HS-5 (cell line): ENCODE measurements around the gene ZNF385C.
"Not testable (repeated sequence)": the region's sequence is repeated elsewhere in the genome, so short reads cannot be mapped to it uniquely, and the experiment has no call there.

Source experiments
- DNase-seq: peaks from one replicate; pipeline ENCODE4 v3.0.0-alpha.2; 2012; ENCODE audit warnings: low read depth

Gene ZNF385C

DNA sequence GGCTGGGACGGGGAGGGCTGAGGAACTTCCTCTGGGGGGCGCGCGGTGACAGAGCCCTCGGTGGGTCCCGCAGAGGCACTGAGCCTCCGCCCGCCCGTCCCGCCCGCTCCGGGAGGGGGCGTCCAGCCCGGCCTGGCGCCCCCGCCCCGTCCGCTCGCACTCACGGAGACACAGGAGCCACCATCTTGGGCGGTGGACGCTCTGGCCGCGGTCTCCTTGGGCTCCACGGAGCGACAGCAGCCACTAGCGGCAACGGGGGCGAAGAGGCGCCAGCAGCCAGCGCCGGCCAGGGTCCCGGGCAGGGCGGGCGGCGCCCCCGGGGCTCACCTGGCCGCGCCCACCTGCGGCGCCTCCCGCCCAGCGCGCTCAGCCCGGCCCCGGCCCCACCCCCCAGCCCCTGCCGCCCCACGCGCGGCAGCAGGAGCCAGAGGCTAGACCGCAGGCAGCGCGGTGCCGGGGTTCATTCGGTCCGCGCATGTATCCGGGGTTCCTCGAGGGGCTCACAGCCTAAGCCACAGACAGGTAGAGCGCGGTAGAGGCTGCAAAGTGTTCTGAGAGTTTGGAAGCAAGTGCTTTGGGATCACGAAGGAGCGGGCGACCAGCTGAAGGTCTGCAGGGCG lies 47.8 kb downstream of the ZNF385C start, which contains the start of gene C17orf113:
C17orf113 (minus strand) TSS at position 209 of the 620 bp plus-strand sequence. CDS start 7,225 bp downstream, outside the sequence.
- no peak for DNase-seq

DNA sequence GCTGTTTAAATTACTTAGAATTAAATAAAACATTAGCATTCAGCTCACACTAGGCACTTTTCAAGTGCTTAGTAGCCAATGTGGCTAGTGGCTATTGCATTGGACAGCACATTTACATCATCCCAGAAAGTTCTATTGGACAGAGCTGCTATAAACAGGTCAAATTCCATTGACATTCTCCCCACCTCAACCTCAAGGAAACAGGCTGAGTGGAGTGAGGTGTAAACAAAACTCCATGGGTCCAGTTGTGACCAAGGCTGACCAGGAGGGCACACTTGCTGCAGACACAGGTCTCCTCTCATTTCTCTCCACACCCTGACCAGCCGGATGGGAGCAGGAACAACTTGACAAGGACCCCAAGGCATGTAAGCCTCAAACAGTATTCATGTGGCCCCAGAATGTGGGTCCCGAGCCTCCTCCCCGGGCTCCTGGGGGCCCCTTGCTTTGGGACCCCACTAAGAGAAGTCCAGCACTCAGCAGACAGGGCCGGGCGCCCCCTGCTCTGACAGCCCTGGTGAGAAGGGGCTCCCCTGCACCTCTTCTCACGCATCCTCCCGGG lies 48.4 kb downstream of the ZNF385C start:
- no peak for DNase-seq

DNA sequence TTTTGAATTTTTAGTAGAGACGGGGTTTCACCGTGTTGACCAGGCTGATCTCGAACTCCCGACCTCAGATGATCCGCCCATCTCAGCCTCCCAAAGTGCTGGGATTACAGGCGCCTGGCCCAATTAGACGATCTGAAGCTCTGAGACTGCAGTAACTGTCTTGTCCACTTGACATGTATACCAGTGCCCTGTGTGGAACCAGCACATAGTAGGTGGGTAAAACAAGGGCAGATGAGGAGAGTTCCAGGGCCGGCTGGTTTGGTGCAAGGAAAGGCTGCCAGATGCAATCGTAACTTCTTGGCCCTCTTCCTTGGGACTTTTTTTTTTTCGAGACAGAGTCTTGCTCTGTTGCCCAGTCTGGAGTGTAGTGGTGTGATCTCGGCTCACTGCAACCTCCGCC lies 50.9 kb downstream of the ZNF385C start:
- no peak for DNase-seq

DNA sequence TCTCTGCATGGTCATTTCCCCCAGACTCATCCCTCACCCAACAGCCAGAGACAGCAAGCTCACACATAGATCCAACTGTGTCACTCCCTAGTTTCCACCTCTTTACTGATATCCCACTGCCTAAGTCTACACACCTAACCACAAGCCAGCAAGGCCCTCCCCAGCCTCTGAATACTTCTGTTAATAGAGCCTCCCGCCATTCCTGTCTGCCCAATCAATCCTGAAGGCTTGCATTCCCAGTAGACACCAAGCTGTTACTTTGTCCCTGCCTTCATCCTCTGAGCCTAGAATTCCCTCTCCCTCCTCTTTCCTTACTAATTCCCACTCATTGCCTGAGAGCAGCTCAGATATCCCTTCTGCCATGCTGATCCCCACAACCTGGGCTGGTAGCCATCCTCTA lies 52.6 kb downstream of the ZNF385C start:
- no peak for DNase-seq

DNA sequence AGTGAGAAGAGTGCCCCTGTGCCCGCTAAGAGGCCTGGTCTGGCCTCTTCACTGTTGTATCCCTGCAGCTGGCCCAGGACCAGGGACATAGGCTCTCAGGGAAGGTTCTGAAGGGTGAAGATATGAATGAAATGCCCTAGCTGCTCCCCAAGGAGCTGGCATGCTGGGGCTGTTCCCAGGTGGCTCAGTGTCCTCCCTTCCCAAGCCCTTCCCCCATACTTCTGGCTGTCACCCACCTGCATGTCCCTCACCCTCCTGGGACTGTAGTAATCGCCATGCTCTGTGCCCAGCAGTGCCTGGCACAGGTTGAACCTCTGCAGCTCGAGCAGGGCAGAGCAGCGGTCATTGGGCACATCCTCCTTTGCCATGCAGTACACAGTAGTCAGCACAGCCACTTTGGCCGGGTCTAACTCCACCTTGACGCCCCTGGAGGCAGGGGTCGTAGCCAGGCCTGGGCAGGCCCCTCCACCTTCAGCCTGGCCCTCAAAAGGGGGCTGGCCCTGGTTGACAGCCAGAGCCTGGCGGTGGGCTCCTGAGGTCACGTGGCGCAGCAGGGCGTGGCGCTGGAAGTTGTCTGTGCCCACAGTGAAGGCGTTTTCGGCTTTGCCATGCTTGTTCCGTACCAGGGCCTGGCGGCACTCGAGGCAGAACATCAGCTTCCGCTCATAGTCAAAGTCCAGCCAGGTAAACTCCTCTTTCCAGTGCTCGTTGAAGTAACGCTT lies 55.5 kb downstream of the ZNF385C start:
- DNase-seq: no peak

DNA sequence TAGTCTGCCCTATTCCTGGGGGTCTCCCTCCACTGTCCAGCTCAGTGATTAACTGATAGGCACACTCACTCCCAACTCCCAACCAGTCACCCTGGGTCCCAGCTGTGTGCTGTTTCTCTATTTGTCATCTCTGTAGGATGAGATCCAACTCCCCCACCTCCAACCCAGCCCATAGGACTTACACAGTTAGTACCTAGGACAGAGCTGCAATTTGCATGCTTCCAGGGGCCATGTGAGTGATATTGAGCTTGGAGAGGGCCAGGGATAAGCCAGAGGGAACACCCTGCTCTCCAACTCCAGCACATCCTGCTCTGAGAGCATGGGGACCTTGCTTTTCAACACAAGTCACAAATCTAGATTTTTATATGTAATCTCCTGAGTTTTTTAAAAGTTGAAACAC lies 56.7 kb downstream of the ZNF385C start:
- no peak for DNase-seq

DNA sequence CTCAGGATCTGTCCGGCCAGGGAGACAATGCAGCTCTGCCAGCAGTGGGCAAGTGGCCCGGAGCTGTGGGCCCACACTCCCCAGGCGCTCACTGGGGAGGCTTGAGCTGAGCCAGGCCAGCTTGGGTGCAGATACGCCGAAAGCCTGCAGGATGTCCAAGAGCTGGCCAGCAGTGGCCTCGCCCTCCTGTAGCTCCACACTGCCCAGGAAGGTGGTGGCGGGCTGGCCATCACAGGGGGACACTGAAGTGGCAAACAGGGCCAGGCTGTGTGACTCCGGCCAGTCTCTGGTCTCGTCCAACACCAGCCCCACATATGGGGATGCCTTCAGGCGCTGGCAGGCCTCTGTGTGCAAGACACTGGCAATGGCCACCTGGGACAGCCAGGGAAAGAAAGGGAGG lies 57.5 kb downstream of the ZNF385C start:
- no peak for DNase-seq

DNA sequence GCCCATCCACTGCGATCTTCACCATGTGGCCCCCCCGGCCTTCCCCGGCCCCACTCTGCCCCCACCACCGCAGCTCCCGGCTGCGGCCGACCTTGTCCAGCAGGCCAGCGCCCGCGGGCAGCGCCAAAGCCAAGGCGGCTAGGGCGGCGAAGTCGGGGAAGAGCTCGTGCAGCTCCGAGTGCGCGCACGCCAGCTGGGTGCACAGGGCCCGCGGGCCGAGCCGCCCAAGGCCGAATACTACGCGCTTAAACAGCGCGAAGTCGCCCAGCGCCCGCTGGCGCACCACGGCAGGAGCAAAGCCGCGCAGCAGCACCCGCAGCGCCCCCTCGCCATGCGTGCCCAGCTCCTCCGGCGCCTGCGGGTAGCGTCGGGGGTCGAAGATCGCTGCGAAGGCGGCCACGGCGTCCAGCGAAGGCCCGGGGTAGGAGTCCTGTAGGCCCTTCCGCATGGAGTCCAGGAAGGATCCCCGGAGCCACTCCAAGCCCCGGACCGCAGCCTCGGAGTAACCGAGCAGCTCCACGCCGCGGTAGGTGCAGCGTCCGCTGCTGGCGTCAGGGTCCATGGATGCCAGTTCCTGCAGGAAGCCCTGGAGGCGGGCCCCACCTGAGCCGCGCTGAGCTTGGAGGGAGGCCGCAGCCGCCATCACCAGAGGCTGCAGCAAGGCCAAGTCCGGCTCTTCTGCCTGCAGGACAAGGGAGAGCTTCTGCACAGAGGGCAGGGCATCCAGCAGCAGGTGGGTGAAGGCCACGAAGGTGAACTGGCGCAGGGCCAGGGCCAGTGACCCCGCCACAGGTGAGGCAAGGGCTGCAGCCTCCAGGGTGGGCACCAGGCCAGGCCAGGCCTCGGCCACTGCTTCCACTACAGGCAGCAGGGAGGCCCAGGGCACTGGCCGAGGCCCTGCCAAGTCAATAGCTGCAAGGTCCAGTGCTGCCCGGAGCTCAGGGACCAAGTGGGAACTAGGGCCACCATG lies 58.2 kb downstream of the ZNF385C start:
- DNase-seq: no peak

DNA sequence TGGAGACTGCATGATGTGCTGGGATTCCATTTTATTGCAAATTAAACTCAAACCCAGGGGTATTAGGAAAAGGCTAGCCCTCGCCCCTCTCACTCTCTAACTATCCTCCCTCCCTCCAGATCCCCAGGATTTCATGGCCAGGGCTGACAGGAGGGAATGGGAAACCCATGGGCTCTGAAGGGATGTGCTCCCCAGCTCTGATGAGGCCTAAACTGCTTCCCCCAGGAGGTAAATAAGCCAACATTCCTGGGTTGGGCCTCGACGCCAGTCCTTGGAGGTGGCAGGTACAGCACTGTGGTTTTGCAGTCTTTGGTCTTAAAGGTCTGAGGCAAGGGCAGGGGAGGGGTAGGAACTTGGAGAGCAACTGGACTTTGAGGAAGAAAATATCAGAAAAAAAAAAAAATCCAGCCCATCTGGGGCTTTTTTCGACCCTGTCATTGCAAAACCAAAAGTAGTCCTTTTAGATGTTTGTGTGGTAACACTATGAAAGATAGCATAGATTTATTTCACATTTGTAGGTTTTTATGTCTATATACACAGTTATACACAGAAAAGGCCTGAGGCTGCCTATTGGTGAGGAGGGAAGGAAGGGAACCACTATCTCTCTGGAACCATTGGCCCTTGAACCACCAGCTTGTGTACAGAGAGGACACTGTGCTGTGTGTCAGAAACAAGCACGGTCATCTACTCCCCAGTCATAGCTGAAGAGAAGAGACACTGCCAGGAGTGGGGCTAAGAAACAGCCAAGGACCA lies 59.9 kb downstream of the ZNF385C start:
- DNase-seq: no peak

DNA sequence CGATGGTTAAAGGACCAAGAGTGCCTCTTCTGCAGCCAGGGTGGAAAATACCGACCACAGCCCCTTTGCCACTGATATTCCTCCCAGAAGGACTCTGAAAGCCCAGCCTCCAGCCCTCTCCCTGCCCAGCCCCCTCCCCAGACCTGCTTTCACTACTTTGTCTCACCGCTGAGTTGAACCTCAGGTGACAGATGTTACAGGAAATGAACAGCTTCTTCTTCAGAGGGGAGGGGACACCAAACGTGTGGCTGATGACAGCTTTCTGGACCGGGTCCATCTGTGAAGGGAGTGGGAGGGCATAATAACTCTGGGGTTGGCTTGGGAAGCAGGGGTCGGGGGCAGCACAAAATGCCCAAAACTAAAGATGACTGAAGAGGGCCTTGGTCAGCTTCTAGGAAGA lies 64.2 kb downstream of the ZNF385C start:
- DNase-seq: no peak

DNA sequence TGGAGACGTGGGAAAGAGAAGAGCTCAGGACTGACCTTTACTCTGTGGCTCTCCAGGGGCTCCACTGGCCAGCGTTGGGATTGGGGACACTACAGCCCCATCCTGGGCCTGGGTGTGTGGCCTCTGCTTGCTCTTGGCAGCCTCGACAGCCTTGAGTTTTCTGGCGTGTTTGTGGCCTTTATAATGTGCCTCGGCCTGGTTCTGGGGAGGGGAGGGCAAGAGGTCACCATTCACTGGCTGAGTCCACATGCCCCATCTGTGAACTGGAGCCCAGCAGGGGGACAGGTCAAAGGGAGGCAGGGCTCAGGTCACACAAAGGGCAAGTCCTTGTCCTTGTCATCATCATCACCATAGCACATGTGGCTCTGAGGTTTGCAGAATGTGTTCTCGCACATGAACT lies 66.7 kb downstream of the ZNF385C start:
- no peak for DNase-seq

DNA sequence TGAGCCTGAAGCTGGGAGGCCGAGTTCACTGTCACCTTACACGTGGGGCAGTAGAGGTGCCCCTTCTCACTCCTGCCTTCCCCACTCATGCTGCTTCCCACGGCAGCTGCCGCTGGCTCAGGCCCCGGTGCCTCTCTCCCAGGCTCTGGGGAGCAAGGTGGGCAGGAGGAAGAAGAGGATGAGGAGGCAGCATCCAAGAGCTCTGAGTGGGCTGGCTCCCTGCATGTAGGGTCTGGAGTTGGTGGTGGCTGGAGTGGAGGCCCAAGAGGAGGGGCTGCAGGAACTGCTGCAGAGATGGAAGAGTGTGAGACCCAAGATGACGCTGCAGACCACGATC lies 69.5 kb downstream of the ZNF385C start:
- no peak for DNase-seq

DNA sequence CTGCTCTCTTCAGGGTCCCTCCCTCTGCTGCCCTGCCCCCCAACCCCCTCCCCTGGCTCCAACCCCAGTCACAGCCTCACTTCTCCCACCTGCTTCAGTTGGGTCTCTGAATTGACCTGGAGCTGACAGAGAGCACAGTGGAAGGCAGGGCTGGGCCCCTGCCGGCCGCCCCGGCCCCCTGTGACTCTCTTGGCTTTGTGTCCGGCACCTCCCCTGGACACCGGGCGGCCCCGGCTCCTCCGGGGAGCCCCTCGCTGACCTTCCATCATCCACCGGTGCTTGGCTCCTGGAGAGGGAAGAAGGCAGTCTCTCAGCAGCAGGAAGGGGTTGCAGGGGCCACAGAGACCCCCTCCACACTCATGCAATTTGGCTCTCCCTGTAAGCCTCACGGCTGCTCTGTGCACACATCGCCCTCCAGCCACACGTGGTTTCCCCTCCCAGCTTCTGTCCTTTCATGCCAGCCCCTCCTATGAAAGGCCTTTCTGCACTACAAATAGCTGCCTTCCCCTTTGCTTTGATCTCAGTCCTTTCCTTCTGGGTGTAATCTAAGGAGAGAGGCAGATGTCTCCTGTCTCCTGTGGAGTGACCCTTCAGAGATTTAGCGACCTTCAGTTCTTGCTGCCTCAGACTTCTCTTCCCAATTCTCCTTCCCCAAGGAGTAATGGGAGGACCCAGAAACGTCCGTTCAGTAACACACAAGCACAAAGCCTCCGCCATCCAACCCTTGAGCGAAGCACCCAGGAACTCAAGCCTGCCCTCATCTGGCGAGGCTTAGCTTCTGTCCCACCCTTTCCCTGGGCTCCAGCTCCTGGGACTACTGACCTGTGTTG lies 70.1 kb downstream of the ZNF385C start:
- no peak for DNase-seq

DNA sequence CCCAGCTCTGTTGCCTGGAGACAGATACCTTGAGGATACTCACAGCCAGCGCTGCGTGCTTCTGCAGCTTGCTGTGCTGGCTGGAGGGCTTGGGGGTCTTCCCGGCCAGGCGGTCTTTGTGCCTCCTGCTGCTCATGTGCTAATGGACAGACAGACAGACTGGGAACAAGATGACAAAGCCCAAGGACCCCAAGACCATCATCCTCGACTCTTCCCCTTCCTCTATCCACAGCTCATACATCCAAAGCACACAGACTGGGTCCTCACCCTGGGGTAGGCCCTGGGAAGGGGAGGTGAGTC lies 70.7 kb downstream of the ZNF385C start:
- DNase-seq: no peak

DNA sequence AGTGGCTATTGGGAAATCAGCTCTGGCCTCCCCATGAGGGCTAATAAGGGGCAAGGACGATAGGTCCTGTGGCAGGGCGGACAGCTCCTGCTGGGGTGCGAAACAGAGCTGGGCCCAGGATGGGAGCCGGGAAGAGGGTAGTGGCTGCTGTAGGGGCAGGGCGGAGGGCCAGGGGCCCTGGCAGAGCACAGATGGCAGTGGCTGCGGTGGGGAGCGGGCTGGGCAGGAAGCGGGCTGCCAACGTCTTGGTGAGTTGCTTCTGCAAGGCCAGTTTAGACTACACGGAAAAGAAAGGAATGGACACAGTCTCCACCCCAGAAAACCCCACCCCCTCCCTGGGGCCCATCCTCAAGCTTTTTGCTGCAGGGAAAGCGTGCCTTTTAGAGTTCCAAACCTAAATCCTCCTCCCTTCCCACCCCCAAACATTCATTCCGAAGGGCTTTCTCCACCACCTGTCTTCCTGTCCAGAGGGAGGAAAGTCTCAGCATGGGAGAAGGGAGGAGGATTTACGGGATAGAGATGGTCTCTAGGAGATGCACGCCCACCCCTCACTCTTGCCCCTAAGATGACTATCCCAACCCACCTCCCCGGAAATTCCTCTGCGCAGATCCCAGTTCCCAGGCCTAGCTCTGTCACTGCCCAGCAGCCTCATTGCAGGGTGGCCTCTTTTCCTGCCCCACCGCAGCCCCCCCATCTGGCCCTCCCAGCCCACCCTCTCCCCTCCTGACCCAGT lies 71.2 kb downstream of the ZNF385C start:
- no peak for DNase-seq

DNA sequence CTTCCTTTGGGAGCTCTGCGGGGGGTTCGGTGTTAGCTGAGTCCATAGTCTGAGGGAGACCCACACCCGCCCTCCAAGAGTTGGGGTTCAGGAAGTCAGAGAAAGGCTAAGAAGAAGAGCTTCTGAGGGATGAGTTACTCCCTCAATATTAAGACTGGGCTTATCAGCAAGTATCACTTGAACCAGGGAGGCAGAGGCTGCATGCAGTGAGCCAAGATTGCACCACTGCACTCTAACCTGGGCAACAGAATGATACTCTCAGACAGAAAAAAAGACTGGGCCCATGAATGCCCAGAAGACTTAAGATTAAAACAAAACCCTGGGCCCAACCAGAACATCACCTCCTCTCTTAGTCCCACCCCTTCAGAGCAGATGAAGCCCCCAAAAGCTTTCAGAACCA lies 72.3 kb downstream of the ZNF385C start:
- no peak for DNase-seq

DNA sequence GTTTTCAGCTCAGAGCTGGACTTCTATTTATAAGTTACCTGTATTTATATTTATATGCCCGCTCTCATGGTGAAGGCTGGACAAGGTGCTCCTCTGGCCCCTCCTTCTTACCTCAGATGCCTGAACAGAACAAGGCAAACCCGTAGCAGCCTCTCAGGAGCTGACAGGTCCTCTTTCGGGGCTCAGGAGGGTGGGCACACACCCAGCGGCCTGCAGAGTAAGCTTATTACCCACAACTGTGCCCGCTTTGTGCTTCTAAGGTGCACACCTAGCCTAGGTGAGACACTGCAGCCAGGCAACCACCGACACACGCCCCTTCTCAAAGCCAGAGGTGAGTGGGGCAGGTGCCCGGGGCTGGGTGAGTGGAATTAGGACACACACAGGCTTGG lies 73.1 kb downstream of the ZNF385C start:
- no peak for DNase-seq

DNA sequence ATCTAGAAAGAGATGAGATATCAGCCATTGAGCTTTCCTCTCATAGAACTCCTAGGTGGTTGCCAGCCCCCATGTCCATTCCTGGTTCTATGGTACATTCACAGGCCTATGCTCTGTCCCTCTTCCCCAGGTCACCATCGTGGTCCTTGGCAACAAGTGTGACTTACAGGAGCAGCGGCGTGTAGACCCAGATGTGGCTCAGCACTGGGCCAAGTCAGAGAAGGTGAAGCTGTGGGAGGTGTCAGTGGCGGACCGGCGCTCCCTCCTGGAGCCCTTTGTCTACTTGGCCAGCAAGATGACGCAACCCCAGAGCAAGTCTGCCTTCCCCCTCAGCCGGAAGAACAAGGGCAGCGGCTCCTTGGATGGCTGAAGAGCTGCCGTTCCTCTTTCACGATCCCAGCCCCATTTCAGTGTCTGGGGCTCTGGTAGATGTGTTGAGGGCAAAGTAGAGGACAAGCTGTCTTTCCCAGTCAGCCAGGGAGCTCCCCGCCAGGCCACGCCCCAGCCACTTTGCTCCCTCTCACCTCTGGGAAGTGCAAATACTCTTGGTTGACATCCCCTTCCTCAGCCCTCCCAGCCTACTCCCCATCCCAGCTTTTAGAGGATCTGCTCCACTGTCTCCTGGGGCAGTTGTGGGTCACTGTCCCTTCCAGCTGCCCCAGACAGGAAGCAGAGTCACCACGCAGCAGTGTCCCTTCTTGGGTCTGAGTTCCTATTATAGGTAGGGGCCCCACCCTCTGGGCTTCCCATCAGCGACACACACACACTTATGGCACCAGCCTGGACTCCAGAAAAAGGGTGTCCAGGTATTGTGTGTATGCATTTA lies 74.5 kb downstream of the ZNF385C start:
- no peak for DNase-seq

DNA sequence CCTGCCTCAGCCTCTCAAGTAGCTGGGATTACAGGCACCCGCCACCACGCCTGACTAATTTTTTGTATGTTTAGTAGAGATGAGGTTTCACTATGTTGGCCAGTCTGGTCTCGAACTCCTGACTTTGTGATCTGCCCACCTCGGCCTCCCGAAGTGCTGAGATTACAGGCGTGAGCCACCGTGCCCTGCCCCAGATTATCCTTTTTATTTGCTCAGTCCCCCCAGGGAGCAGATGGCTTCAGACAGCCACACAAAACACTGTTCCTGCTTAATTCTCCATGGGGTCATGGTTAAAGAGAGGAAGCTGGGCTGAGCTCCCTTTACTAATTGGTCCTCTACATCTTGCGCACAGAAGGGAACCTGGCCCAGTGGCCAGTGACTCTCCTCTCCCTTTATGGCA lies 77.4 kb downstream of the ZNF385C start:
- DNase-seq: not testable (repeated sequence)
